ENCODE results near the gene CNBP. TPM values are rescaled to one million over a fixed set of nuclear protein-coding genes. Genes with fewer than 3 reads are reported as not detected.

CNBP gene
- total RNA-seq, 1 donor from 2014 or later = 227 TPM

DNA sequence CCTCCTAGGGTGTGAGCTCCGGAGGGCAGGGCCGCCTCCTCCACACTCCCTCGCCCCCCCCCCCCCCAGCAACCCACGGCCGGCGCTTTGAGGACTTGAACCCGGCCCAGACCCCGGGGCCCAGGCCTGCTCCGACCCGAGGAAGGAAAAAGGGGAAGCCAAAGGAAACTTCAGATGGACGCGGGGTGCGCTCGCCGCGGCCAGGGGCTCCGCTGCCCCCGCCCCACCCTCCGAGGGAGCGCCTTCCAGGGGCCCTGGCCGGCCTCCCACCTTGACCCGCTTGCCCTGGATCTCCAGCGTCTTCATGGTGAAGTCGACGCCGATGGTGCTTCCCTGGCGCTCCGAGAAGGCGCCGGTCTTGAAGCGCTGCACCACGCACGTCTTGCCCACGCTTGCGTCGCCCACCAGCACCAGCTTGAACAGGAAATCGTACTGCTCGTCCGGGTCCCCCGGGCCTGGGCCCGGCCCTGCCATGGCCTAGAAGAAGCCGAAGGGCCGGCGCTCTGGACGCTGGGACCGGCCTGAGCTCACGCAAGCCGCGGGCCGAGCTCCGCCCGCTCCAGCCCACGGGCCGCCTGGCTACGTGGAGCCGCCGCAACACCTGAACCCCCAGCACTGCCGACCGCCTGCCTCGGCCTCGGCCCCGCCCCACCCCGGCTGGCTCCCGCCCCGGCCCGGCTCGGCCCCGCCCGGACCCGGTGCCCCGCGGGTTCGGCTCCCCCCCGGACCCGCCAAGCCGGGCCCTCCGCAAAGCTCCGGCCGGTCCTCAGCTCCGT, 62.5 kb downstream of the CNBP start:
- no peak for DNase-seq (ENCODE audit: low read depth)
- H3K36me3 Mint-ChIP-seq (ENCODE audit: low read depth, unreplicated experiment) = peaks cover 3% of the 10 kb centered on the region
- H3K9me3 Mint-ChIP-seq (ENCODE audit: unreplicated experiment) = no peaks in the 10 kb centered on the region
- Histone ChIP-seq H3K79me2 (ENCODE audit: insufficient read depth, low read length) (peaks cover 41% of the 10 kb centered on the region), H3K36me3 (ENCODE audit: insufficient read depth, low read length) (peaks cover 8% of the 10 kb centered on the region), H3K4me1 (ENCODE audit: insufficient read depth, low read length) (peaks cover 12% of the 10 kb centered on the region), H3K27me3 (ENCODE audit: insufficient read depth, low read length) (no peaks in the 10 kb centered on the region), H3K9ac (ENCODE audit: low read length) (peak overlapping the region; percentile 81), H3K4me3 (ENCODE audit: insufficient read depth, low read depth, low read length) (peak overlapping the region; percentile 77), H4K20me1 (ENCODE audit: insufficient read depth, low read length) (peaks cover 40% of the 10 kb centered on the region), H3K27ac (ENCODE audit: low read depth, low read length) (peak overlapping the region; percentile 45), H3K4me2 (ENCODE audit: low read length) (peak overlapping the region; percentile 91), H3K9me3 (ENCODE audit: insufficient read depth, low read depth, low read length) (no peaks in the 10 kb centered on the region), H2AFZ (ENCODE audit: low read depth, low read length) (peak overlapping the region; percentile 61)
- TF ChIP-seq, protein P1, sequence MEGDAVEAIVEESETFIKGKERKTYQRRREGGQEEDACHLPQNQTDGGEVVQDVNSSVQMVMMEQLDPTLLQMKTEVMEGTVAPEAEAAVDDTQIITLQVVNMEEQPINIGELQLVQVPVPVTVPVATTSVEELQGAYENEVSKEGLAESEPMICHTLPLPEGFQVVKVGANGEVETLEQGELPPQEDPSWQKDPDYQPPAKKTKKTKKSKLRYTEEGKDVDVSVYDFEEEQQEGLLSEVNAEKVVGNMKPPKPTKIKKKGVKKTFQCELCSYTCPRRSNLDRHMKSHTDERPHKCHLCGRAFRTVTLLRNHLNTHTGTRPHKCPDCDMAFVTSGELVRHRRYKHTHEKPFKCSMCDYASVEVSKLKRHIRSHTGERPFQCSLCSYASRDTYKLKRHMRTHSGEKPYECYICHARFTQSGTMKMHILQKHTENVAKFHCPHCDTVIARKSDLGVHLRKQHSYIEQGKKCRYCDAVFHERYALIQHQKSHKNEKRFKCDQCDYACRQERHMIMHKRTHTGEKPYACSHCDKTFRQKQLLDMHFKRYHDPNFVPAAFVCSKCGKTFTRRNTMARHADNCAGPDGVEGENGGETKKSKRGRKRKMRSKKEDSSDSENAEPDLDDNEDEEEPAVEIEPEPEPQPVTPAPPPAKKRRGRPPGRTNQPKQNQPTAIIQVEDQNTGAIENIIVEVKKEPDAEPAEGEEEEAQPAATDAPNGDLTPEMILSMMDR (IDR thresholded peaks at IDR 0.05; ENCODE audit: insufficient read depth, low read depth, low read length) = no peak
- TF ChIP-seq EZH2 (IDR thresholded peaks at IDR 0.05; ENCODE audit: insufficient read depth, low read length) = no peak
- peaks cover 27% of the 10 kb centered on the region for H3K4me1 Mint-ChIP-seq (ENCODE audit: low read depth, unreplicated experiment)
- no peak for FAIRE-seq
- peak overlapping the region; percentile 80 for H3K27ac Mint-ChIP-seq (ENCODE audit: unreplicated experiment)
- H3K27me3 Mint-ChIP-seq (ENCODE audit: low read depth, unreplicated experiment) = no peaks in the 10 kb centered on the region
- peak overlapping the region; percentile 88 for H3K4me3 Mint-ChIP-seq (ENCODE audit: unreplicated experiment)

DNA sequence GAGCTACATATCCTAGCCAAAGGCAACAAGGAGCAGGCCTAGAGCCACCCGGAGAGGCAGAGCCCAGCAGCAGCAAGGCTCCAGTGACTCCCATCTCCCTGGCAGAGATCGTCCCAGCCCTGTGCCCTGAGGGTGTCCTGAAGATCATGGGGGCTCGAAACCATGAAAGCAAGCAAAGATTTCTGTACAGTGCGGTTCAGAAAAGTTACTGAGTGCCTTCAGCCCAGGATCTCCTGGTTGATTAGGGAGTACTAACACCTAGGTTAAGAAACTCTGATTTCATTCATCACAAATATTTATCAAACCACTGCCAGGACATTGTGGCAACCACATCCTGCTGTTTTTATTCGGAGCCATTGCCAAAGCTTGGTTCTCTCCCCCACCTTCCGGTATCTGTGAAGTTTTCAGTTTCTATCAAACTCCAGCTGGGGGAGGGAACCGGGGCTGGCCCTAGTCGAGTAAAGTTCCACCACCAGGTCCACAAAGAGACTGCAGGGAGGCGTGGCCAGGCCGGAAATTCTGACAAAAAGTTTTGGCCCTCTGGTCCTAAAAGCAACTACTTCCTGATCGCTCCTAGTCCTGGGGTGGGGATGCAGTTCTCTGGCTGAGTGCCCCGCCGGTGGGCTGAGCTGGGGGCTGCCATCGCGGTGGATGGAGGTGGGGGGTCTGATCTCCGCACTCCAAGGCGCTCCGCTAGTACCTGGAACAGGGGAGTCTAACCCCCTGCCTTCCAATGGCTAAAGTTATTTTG, 63.3 kb downstream of the CNBP start:
- DNase-seq (ENCODE audit: low read depth) = peak; percentile 80
- H3K9me3 ChIP-seq (ENCODE audit: insufficient read depth, low read depth, low read length) = no peaks in the 10 kb centered on the region
- FAIRE-seq = no peak
- peak overlapping the region; percentile 81 for H3K9ac ChIP-seq (ENCODE audit: low read length)
- Mint-ChIP-seq H3K9me3 (ENCODE audit: unreplicated experiment) (no peaks in the 10 kb centered on the region), H3K27ac (ENCODE audit: unreplicated experiment) (peak overlapping the region; percentile 73), H3K36me3 (ENCODE audit: low read depth, unreplicated experiment) (peaks cover 3% of the 10 kb centered on the region), H3K27me3 (ENCODE audit: low read depth, unreplicated experiment) (no peaks in the 10 kb centered on the region), H3K4me3 (ENCODE audit: unreplicated experiment) (peak overlapping the region; percentile 88), H3K4me1 (ENCODE audit: low read depth, unreplicated experiment) (peaks cover 32% of the 10 kb centered on the region)
- peaks cover 47% of the 10 kb centered on the region for H3K79me2 ChIP-seq (ENCODE audit: insufficient read depth, low read length)
- H3K27ac ChIP-seq (ENCODE audit: low read depth, low read length) = peak overlapping the region; percentile 64
- H3K4me2 ChIP-seq (ENCODE audit: low read length) = peak overlapping the region; percentile 91
- no peak for TF ChIP-seq EZH2 (IDR thresholded peaks at IDR 0.05; ENCODE audit: insufficient read depth, low read length)
- TF ChIP-seq, protein P1 (IDR thresholded peaks at IDR 0.05; ENCODE audit: insufficient read depth, low read depth, low read length) = peak; percentile 6
- peaks cover 46% of the 10 kb centered on the region for H4K20me1 ChIP-seq (ENCODE audit: insufficient read depth, low read length)
- H3K4me1 ChIP-seq (ENCODE audit: insufficient read depth, low read length) = peaks cover 12% of the 10 kb centered on the region
- peak overlapping the region; percentile 77 for H3K4me3 ChIP-seq (ENCODE audit: insufficient read depth, low read depth, low read length)
- H3K36me3 ChIP-seq (ENCODE audit: insufficient read depth, low read length) = peaks cover 8% of the 10 kb centered on the region
- peak overlapping the region; percentile 46 for H2AFZ ChIP-seq (ENCODE audit: low read depth, low read length)
- no peaks in the 10 kb centered on the region for H3K27me3 ChIP-seq (ENCODE audit: insufficient read depth, low read length)
